Mucosa of stomach (tissue), 1 donor: ENCODE measurements around the gene IL1RAPL1.

Experiments
- H3K27me3 ChIP-seq: one replicate; pipeline ENCODE4 v1.7.0; 2013; ENCODE audit warnings: mild to moderate bottlenecking, low read length; ENCODE audit not compliant: control insufficient read depth, insufficient read depth
- H3K36me3 ChIP-seq: one replicate; pipeline ENCODE4 v1.7.0; 2013; ENCODE audit warnings: low read length; ENCODE audit not compliant: control insufficient read depth, insufficient read depth
- H3K4me1 ChIP-seq: one replicate; pipeline ENCODE4 v1.7.0; 2013; ENCODE audit warnings: mild to moderate bottlenecking, low read length; ENCODE audit not compliant: control insufficient read depth, insufficient read depth
- H3K4me3 ChIP-seq: one replicate; pipeline ENCODE4 v1.7.0; 2013; ENCODE audit warnings: low read length
- H3K9ac ChIP-seq: one replicate; pipeline ENCODE4 v1.7.0; 2013; ENCODE audit warnings: mild to moderate bottlenecking, low read length, moderate library complexity
- H3K9me3 ChIP-seq: one replicate; pipeline ENCODE4 v1.7.0; 2013; ENCODE audit warnings: mild to moderate bottlenecking, low read length, moderate library complexity; ENCODE audit not compliant: control insufficient read depth
- donor health status: Pancreatic carcinoma.

Gene IL1RAPL1

DNA sequence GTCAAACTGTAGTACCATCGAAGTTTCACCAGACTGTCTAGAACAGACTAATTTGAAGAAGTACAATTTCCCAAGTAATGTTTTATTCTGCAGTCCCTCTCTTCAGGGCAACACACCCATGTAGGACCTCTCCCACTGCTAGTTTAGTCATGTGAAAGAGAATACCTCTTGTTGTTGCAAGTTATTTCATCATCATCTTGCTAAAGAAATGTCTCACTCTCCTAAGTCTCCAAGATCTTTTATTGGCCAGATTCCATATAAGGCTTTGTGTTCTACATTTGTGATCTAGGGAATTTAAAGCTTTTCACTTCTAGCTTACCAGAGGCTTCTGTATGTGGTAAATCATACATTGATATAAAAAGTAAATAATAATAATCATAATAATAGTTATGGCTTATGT is 882.8 kb downstream of the IL1RAPL1 start:
- no peaks in the 10 kb centered on the region for H3K4me1 ChIP-seq
- no peaks in the 10 kb centered on the region for H3K27me3 ChIP-seq
- H3K9me3 ChIP-seq: no peaks in the 10 kb centered on the region
- no peak overlapping the region for H3K9ac ChIP-seq
- no peaks in the 10 kb centered on the region for H3K36me3 ChIP-seq
- no peak overlapping the region for H3K4me3 ChIP-seq

DNA sequence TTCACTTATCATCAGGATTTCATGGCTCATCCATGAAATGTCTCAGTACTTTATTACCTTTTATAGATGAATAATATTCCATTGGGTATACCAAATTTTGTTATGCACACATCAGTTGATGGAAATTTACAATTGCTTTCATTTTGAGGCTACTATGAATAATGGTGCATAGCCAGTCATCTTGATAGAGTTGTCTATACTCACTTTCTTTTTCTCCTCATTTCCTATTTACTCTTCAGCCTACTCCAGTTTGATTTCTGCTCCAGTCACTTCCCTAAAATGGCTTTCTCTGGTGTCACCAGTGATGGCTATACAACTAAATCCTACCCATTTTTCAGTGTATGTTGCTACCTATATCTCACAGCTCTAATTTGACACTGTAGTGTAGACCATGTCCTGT is 884.6 kb downstream of the IL1RAPL1 start:
- Histone ChIP-seq H3K36me3 (no peaks in the 10 kb centered on the region), H3K27me3 (no peaks in the 10 kb centered on the region), H3K9ac (no peak overlapping the region), H3K4me1 (no peaks in the 10 kb centered on the region), H3K9me3 (no peaks in the 10 kb centered on the region), H3K4me3 (no peak overlapping the region)

DNA sequence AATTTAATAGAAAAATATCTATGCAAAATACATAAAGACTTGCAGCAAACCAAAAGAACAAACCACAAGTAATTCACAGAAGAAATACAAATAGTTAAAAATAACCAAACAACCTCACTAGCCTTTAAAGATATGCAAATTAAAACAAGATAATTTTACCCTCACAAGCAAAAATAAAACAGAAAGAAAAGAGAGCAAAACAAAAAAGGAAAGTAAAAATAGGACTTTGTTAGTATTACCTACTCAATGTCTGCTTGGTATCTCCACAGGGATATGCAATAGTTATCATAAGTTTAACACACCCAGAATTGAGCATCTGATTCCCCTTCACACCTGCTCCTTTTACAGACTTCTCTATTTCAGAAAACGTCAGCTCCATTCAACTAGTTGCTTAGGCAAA is 890.6 kb downstream of the IL1RAPL1 start:
- no peaks in the 10 kb centered on the region for H3K36me3 ChIP-seq
- no peak overlapping the region for H3K4me3 ChIP-seq
- H3K27me3 ChIP-seq: no peaks in the 10 kb centered on the region
- H3K9me3 ChIP-seq: no peaks in the 10 kb centered on the region
- no peaks in the 10 kb centered on the region for H3K4me1 ChIP-seq
- H3K9ac ChIP-seq: no peak overlapping the region

DNA sequence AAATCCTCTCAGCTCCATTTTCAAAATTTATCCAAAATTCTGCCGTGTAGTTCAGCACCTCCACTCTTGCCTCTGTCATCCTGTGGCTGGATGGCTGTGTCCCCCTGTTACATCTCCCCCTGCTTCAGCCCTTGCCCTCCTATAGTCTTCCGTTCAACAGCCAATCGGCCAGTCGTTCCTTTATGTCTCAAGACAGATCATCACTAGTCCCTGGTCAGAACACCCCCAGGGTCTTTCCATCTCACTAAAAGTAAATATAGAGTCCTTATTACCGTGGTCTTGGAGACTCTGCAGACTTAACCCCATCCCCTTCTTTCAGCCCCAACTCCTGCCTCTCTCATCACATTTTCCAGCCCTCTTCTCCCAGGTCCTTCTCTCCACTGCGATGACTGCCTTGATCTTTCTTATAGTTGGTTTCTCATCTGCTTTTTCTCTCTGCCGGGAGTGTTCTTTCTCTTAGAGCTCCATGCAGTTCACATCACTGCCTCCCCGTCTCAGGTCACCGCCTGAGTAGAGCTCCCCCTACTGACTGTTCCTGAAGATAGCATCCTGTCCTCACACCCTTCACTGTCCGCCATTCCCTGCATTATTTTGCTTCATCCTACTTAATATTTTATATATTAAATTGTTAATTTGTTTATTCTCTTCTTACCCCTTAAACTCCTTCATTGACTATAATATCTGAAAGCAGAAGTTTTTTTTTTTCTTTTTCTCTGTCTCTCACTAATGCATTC is 891.3 kb downstream of the IL1RAPL1 start:
- no peaks in the 10 kb centered on the region for H3K36me3 ChIP-seq
- H3K4me3 ChIP-seq: no peak overlapping the region
- no peaks in the 10 kb centered on the region for H3K4me1 ChIP-seq
- H3K27me3 ChIP-seq: no peaks in the 10 kb centered on the region
- H3K9ac ChIP-seq: no peak overlapping the region
- no peaks in the 10 kb centered on the region for H3K9me3 ChIP-seq

DNA sequence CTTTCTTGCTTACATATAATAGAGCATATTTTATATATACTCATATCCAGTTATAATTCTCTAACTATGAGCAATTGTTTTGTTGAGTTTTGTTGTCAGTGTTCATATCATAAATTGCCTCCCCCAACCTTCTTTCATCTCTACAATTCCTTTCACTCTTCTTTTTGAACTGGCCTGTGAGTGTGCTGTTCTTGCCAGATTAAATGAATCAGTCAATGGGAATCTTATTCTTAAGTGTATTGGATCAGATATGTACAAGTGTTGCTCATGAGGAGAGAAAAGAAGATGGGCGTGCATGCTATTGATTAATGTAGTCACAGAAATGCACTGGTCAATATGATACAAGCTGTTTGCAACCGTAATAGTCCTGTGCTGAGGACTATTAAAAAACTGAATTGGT is 900.0 kb downstream of the IL1RAPL1 start:
- no peak overlapping the region for H3K4me3 ChIP-seq
- H3K9me3 ChIP-seq: no peaks in the 10 kb centered on the region
- H3K36me3 ChIP-seq: no peaks in the 10 kb centered on the region
- no peaks in the 10 kb centered on the region for H3K27me3 ChIP-seq
- H3K9ac ChIP-seq: no peak overlapping the region
- H3K4me1 ChIP-seq: no peaks in the 10 kb centered on the region

DNA sequence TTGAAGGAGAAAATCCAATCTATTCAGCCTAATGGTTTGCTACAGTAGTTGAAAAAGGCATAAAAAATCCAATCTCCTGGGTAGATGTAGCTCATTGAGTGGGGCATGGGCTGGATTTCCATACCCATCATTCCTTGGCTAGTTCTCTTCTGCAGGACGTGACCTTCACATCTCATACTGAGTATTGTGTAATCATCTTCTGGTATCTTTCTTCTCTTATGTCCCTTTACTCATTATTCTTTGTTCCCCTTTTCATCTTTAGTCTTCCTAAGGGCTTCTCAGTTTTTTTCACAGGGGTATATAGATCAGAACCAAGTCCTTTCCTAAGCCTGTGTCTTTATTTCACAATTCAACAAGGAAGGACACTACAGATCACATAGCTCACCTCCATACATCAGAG is 900.5 kb downstream of the IL1RAPL1 start:
- Histone ChIP-seq H3K4me3 (no peak overlapping the region), H3K27me3 (no peaks in the 10 kb centered on the region), H3K4me1 (no peaks in the 10 kb centered on the region), H3K9me3 (no peaks in the 10 kb centered on the region), H3K36me3 (no peaks in the 10 kb centered on the region), H3K9ac (no peak overlapping the region)

DNA sequence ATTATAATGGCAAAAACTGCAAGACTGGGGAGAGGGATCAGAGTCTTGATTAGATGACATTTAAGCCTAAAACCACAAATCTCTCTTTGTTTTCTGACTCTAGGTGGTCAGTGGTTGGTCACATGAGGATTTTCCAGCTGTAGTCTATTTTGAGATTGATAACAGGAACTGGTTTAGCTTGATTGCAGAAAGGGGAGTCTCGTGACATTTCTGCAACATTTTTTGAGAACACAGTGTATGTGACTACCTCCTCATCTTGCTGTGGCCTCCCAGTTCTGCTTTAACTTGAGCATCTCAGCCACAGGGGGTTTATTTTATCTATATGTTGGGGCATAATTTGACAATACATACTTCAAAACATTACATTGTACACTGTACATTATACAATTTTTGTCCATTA is 901.7 kb downstream of the IL1RAPL1 start:
- no peaks in the 10 kb centered on the region for H3K27me3 ChIP-seq
- no peak overlapping the region for H3K9ac ChIP-seq
- H3K36me3 ChIP-seq: no peaks in the 10 kb centered on the region
- no peak overlapping the region for H3K4me3 ChIP-seq
- no peaks in the 10 kb centered on the region for H3K4me1 ChIP-seq
- H3K9me3 ChIP-seq: no peaks in the 10 kb centered on the region

DNA sequence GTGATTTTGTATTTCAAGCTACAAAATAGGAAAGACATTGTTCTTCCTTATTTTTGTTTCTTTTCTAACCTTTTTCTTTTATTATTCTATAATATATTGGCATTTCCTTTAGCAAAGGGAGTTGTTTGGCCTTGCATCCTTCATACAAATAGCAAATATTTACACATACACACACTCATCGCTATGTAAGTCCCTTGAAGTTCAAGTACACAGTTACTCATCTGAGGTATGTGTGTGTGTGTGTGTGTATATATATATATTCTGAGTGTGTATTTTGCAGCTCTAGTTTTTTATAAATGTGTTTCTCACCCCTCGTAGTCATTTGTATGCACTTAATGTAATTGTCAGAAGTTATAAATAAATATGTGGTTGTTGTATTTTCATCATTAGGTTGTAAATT is 903.4 kb downstream of the IL1RAPL1 start:
- H3K9me3 ChIP-seq: no peaks in the 10 kb centered on the region
- no peak overlapping the region for H3K4me3 ChIP-seq
- H3K27me3 ChIP-seq: no peaks in the 10 kb centered on the region

DNA sequence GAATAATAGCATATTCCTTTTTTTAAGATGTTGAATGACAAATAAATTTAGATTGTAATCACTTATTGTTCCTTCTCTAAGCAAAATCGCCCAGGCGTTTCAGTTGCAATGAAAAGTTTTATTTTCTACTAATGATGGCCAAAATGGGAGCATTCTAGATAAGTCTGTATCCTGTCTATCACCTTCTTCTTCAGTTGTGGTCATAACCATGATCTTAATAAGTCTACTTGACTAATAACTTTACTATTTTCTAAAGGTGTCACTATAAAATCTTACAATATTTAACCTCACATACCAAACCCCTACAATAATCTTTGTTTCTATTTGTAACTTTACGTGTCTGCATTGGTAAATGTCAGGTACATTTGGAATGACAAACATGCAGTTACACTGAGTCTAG is 904.4 kb downstream of the IL1RAPL1 start:
- H3K4me3 ChIP-seq: no peak overlapping the region
- no peaks in the 10 kb centered on the region for H3K4me1 ChIP-seq
- H3K27me3 ChIP-seq: no peaks in the 10 kb centered on the region
- no peak overlapping the region for H3K9ac ChIP-seq
- H3K36me3 ChIP-seq: no peaks in the 10 kb centered on the region
- H3K9me3 ChIP-seq: no peaks in the 10 kb centered on the region

More for the DNA sequence above, 903.4 kb downstream of the IL1RAPL1 start:
- no peaks in the 10 kb centered on the region for H3K36me3 ChIP-seq
- no peak overlapping the region for H3K9ac ChIP-seq
- H3K4me1 ChIP-seq: no peaks in the 10 kb centered on the region

DNA sequence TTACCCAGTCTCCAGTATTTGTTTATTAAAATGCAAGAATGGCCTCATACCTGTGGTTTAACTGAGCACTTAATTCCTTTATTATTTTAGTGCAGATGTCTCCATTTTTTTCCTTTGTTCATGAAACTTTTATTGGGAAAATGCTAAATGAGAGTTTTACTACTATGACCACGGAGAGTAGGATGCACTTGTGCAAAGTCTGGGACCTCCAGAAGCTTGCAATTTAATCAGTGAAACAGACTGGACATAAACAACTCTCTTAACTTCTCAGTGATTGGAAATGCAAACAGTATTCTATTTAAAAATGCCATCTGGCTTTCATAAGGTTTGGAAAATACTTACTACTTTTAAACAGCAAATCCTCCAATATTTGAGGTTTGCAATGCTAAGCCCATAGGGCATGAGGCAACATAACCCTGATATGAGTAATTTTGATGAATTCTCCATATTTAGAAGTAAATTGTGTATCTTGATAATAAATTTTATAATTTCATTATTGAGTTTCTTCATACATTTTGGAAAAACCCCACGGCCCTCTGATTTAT is 909.5 kb downstream of the IL1RAPL1 start:
- H3K27me3 ChIP-seq: no peaks in the 10 kb centered on the region
- no peak overlapping the region for H3K9ac ChIP-seq
- H3K9me3 ChIP-seq: no peaks in the 10 kb centered on the region
- H3K36me3 ChIP-seq: no peaks in the 10 kb centered on the region
- no peak overlapping the region for H3K4me3 ChIP-seq
- H3K4me1 ChIP-seq: no peaks in the 10 kb centered on the region

DNA sequence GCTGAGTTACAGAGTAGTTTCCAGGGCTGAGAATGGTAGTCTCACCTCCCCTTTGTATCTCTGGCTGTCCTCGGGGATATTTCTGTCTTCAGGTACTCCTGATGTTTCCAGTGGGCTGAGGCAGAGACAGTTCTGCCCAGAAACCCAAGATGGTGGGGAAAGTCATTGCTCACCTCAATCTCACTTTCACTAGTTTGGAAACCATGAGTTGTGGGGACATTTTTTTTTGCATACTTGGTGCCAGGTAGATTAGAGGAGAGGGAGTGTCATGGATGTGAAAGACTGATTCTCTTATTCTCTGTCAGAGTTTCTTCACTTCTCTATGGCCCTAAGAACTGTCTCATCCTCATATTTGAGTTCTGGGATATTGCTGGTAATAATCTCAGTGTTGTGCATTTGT is 919.5 kb downstream of the IL1RAPL1 start:
- no peaks in the 10 kb centered on the region for H3K4me1 ChIP-seq
- no peaks in the 10 kb centered on the region for H3K27me3 ChIP-seq
- H3K36me3 ChIP-seq: no peaks in the 10 kb centered on the region
- H3K9me3 ChIP-seq: no peaks in the 10 kb centered on the region
- H3K9ac ChIP-seq: no peak overlapping the region
- no peak overlapping the region for H3K4me3 ChIP-seq

DNA sequence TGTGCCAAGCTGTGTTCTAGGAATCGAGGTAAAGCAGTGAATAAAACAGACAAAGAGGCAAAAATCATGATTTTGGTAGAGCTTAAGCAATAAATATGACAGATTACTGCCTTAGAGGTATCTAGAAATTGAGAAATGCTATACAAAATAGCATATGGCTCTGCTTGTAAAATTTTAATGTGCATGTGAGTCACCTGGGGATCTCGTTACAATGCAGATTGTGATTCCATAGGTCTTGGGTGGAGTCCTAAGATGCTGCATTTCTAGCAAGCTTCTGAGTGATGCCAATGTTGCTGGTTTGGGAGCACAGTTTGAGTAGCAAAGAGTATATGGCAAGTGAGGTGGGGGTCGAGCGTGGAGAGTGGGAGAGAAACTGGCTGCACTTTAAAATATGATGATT is 930.9 kb downstream of the IL1RAPL1 start:
- Histone ChIP-seq H3K4me1 (no peaks in the 10 kb centered on the region), H3K27me3 (no peaks in the 10 kb centered on the region), H3K36me3 (no peaks in the 10 kb centered on the region)

DNA sequence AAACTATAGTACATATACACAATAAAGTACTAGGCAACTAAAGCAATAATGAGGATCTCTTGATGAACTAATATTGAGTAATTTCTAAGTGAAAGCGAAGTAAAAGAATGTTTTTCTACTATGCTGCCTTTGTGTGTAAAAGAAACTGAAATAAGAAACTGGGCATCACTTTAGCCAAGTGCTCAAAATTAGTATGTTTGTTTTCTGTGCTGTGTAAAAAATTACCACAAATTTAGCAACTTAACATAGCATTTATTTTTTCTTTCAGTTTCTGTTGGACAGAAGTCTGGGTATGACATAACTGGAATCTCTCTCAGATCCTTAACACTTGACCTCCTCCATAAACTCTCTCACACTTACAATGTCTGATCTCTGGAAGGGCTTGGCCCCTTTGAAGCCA is 941.0 kb downstream of the IL1RAPL1 start:
- H3K9me3 ChIP-seq: no peaks in the 10 kb centered on the region
- H3K4me3 ChIP-seq: no peak overlapping the region
- no peak overlapping the region for H3K9ac ChIP-seq
- no peaks in the 10 kb centered on the region for H3K36me3 ChIP-seq
- H3K4me1 ChIP-seq: no peaks in the 10 kb centered on the region
- H3K27me3 ChIP-seq: no peaks in the 10 kb centered on the region

More for the DNA sequence above, 930.9 kb downstream of the IL1RAPL1 start:
- Histone ChIP-seq H3K4me3 (no peak overlapping the region), H3K9ac (no peak overlapping the region), H3K9me3 (no peaks in the 10 kb centered on the region)
